K562 (cell line): ENCODE results near the gene DTNBP1. TPM values are rescaled to one million over a fixed set of nuclear protein-coding genes. Genes with fewer than 3 reads are reported as not detected.

ENCODE experiments used
- ARID2 ChIP-seq: fragments of 450-650 bp; IDR thresholded peaks from 2 replicates; pipeline ENCODE4 v1.6.1; 2017; ENCODE audit warnings: antibody characterized with exemption, mild to moderate bottlenecking
- ATF1 ChIP-seq, 2 experiments: fragments of 450-650 bp in 1 of 2; IDR thresholded peaks; 2 replicates each; pipeline ENCODE4 v1.6.1; 2016; ENCODE audit warnings: missing compliant biosample characterization in 1 of 2, missing genetic modification characterization in 1 of 2
- CTBP1 ChIP-seq: fragments of 450-650 bp; IDR thresholded peaks from 2 replicates; pipeline ENCODE4 v1.6.1; 2016; ENCODE audit warnings: borderline replicate concordance
- DDX20 ChIP-seq: fragments of 450-650 bp; IDR thresholded peaks from 2 replicates; pipeline ENCODE4 v1.6.1; 2016; ENCODE audit warnings: missing genetic modification characterization, low read depth, mild to moderate bottlenecking, missing compliant biosample characterization, moderate library complexity
- ESRRA ChIP-seq: fragments of 450-650 bp; IDR thresholded peaks from 2 replicates; pipeline ENCODE4 v1.6.1; 2014; ENCODE audit warnings: low read depth, mild to moderate bottlenecking, moderate library complexity, borderline replicate concordance
- ETV5 ChIP-seq: sonication (generic); formaldehyde crosslinking; IDR thresholded peaks from 2 replicates; pipeline ENCODE4 v1.4.0; 2020; ENCODE audit warnings: low read depth, mild to moderate bottlenecking, missing genetic modification reagents
- FOXM1 ChIP-seq, 2 experiments: fragments of 450-650 bp in 1 of 2; sonication (generic) in 1 of 2; formaldehyde crosslinking in 1 of 2; IDR thresholded peaks; 2 replicates each; pipeline versions ENCODE4 v1.6.1 to v1.9.0; 2017 to 2022; ENCODE audit warnings: low read depth in 2 of 2, mild to moderate bottlenecking in 2 of 2, missing genetic modification reagents in 1 of 2, moderate library complexity in 1 of 2
- GATA2 ChIP-seq: sonication (generic); formaldehyde crosslinking; IDR thresholded peaks from 2 replicates; pipeline ENCODE4 v1.4.0; 2020; ENCODE audit warnings: mild to moderate bottlenecking, missing genetic modification reagents
- JUND ChIP-seq, 2 experiments: IDR thresholded peaks; 2 replicates in 1 of 2; 3 replicates in 1 of 2; pipeline ENCODE4 v1.6.1; 2011; ENCODE audit warnings: borderline replicate concordance in 2 of 2, low read depth in 2 of 2, low read length in 2 of 2, improper control_type of control experiment in 1 of 2, missing biosample characterization in 1 of 2, missing genetic modification characterization in 1 of 2, missing genetic modification reagents in 1 of 2
- MAZ ChIP-seq, 2 experiments: fragments of 450-650 bp in 1 of 2; sonication (generic) in 1 of 2; formaldehyde crosslinking; IDR thresholded peaks in 1 of 2; conservative IDR thresholded peaks in 1 of 2; 2 replicates each; pipeline versions ENCODE4 v1.4.0 to v1.5.0; 2020; ENCODE audit warnings: mild to moderate bottlenecking in 1 of 2, missing genetic modification reagents in 1 of 2
- MEF2D ChIP-seq: conservative IDR thresholded peaks from 2 replicates; pipeline ENCODE4 v1.6.1; 2016; ENCODE audit warnings: low read depth, missing genetic modification characterization, missing compliant biosample characterization
- NFIC ChIP-seq: fragments of 450-650 bp; IDR thresholded peaks from 2 replicates; pipeline ENCODE4 v1.6.1; 2017; ENCODE audit warnings: mild to moderate bottlenecking, inconsistent platforms
- PHTF2 ChIP-seq: fragments of 250-450 bp; sonication (Bioruptor Pico); IDR thresholded peaks from 2 replicates; pipeline ENCODE4 v1.5.0; 2021; ENCODE audit warnings: mild to moderate bottlenecking
- SMARCA4 ChIP-seq: fragments of 450-650 bp; IDR thresholded peaks from 2 replicates; pipeline ENCODE4 v1.6.1; 2016
- SNRNP70 ChIP-seq: fragments of 200-400 bp; formaldehyde crosslinking; optimal IDR thresholded peaks from 2 replicates; pipeline ENCODE3; 2017; ENCODE audit warnings: low read depth, low read length
- TOE1 ChIP-seq, 2 experiments: fragments of 450-650 bp in 1 of 2; sonication (generic) in 1 of 2; formaldehyde crosslinking in 1 of 2; IDR thresholded peaks; 2 replicates each; pipeline versions ENCODE4 v1.7.1 to v1.8.0; 2016 to 2022; ENCODE audit warnings: borderline replicate concordance in 2 of 2, mild to moderate bottlenecking in 2 of 2, antibody characterized with exemption in 1 of 2, inconsistent platforms in 1 of 2, low read depth in 1 of 2, missing genetic modification reagents in 1 of 2, moderate library complexity in 1 of 2
- ZNF780A ChIP-seq: fragments of 250-450 bp; sonication (Bioruptor Pico); IDR thresholded peaks from 2 replicates; pipeline ENCODE4 v1.5.0; 2021; ENCODE audit warnings: mild to moderate bottlenecking
- polyA plus RNA-seq, 8 experiments: library from polyadenylated mRNA; depleted of rRNA in 4 of 8; stranded (reverse) in 5 of 8; unstranded in 3 of 8; fragments of >200 nt; fragmentation: Nextera tagmentation in 2 of 8; fragmentation: Illumina TruSeq in 1 of 8; extraction: Ambion mirVana in 2 of 8; extraction: Trizol in 1 of 8; gene quantifications; 2 replicates each; pipeline versions ENCODE4 v1.2.1 to v1.2.3, GENCODE V29; 2011 to 2014; ENCODE audit warnings: inconsistent platforms in 1 of 8, missing spikeins in 1 of 8
- total RNA-seq, 7 experiments: library from RNA; depleted of rRNA in 6 of 7; stranded (reverse); fragments of >200 nt in 6 of 7; fragmentation: Illumina TruSeq in 2 of 7; extraction: Trizol in 2 of 7; gene quantifications; 2 replicates each; pipeline versions ENCODE4 v1.2.1 to v1.2.3, GENCODE V29; 2011 to 2021; ENCODE audit warnings: low replicate concordance in 1 of 7
- TF ChIP-seq, protein P1 (sequence below), 2 experiments: fragments of 450-650 bp; IDR thresholded peaks; 2 replicates each; pipeline ENCODE4 v1.6.1; 2016
- TF ChIP-seq, protein P2 (sequence below): fragments of 450-650 bp; formaldehyde crosslinking; IDR thresholded peaks from 2 replicates; pipeline ENCODE4 v1.4.0; 2020; ENCODE audit warnings: mild to moderate bottlenecking, moderate library complexity
- TF ChIP-seq, protein P3 (sequence below): sonication (generic); formaldehyde crosslinking; IDR thresholded peaks from 2 replicates; pipeline ENCODE4 v1.8.0; 2022; ENCODE audit warnings: missing genetic modification reagents, mild to moderate bottlenecking, moderate library complexity, borderline replicate concordance
- TF ChIP-seq, protein P4 (sequence below): fragments of 200-800 bp; sonication (Bioruptor generic); IDR thresholded peaks from 2 replicates; pipeline ENCODE4 v1.6.1; 2017; ENCODE audit warnings: missing genetic modification characterization, missing compliant biosample characterization

The DTNBP1 gene
- total and polyA plus RNA-seq, 9 of the 15 experiments (the other 6 are each of a cell fraction or from before 2014, with no cell fraction given) = 16.7 to 54.5 (median 21.4) TPM

DNA sequence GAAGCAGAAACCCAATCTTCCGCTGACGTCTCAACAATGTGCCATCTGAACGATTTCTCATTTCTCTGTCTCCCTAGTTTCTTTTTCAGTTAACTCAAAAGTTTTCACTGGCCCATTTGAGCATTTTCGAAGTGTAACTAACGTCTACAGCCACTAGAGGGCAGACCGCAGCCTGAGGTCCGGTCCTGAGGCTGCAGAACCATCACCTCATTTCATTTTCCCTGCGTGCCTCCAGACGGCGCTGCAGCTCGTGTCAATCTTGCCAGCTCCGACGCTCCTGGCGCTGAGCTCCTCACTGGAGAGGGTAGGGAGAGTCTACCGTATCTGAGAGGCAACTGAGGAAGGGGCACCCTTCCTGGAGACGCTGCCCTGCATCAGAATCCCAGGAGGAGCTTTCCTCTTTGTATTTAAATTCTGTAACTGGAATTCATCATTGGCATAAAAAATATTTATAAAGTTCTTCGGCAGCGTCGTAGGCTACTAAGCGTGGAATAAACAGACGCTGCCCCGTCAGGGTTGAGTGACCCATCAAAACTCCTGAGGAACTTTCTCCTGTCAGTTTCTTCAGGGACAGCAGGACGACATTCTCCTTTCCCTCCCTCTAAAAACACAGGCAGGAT lies 28.5 kb upstream of the DTNBP1 start (continued):
- 0 out of 2 replicates have a peak, but pooled peaks have one; percentile 35 for TF ChIP-seq TOE1 (IDR thresholded peaks at IDR 0.05; ENCODE audit: borderline replicate concordance)
- no peak for TF ChIP-seq TOE1 (CRISPR knock-in tag; IDR thresholded peaks at IDR 0.05; ENCODE audit: borderline replicate concordance, low read depth)
- no peak for TF ChIP-seq PHTF2 (CRISPR knock-in tag)
- TF ChIP-seq SNRNP70 = no peak
- TF ChIP-seq, protein P1, sequence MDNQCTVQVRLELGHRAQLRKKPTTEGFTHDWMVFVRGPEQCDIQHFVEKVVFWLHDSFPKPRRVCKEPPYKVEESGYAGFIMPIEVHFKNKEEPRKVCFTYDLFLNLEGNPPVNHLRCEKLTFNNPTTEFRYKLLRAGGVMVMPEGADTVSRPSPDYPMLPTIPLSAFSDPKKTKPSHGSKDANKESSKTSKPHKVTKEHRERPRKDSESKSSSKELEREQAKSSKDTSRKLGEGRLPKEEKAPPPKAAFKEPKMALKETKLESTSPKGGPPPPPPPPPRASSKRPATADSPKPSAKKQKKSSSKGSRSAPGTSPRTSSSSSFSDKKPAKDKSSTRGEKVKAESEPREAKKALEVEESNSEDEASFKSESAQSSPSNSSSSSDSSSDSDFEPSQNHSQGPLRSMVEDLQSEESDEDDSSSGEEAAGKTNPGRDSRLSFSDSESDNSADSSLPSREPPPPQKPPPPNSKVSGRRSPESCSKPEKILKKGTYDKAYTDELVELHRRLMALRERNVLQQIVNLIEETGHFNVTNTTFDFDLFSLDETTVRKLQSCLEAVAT (IDR thresholded peaks at IDR 0.05) = 0 out of 4 replicates have a peak, but pooled peaks of 1 of the 2 experiments have one; percentile 59
- no peak for TF ChIP-seq SMARCA4
- TF ChIP-seq, protein P2, sequence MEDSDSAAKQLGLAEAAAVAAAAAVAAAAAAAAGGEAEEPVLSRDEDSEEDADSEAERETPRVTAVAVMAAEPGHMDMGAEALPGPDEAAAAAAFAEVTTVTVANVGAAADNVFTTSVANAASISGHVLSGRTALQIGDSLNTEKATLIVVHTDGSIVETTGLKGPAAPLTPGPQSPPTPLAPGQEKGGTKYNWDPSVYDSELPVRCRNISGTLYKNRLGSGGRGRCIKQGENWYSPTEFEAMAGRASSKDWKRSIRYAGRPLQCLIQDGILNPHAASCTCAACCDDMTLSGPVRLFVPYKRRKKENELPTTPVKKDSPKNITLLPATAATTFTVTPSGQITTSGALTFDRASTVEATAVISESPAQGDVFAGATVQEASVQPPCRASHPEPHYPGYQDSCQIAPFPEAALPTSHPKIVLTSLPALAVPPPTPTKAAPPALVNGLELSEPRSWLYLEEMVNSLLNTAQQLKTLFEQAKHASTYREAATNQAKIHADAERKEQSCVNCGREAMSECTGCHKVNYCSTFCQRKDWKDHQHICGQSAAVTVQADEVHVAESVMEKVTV (CRISPR knock-in tag) = peak; percentile 100
- TF ChIP-seq, protein P3, sequence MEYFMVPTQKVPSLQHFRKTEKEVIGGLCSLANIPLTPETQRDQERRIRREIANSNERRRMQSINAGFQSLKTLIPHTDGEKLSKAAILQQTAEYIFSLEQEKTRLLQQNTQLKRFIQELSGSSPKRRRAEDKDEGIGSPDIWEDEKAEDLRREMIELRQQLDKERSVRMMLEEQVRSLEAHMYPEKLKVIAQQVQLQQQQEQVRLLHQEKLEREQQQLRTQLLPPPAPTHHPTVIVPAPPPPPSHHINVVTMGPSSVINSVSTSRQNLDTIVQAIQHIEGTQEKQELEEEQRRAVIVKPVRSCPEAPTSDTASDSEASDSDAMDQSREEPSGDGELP (CRISPR knock-in tag) = peak; percentile 75; the same call in 1 of the 2 replicates
- peak; percentile 35 for TF ChIP-seq FOXM1 (IDR thresholded peaks at IDR 0.05; ENCODE audit: low read depth)
- TF ChIP-seq FOXM1 (CRISPR knock-in tag; IDR thresholded peaks at IDR 0.05; ENCODE audit: low read depth) = no peak
- 0 out of 2 replicates have a peak, but pooled peaks have one; percentile 8 for TF ChIP-seq GATA2
- TF ChIP-seq, protein P4, sequence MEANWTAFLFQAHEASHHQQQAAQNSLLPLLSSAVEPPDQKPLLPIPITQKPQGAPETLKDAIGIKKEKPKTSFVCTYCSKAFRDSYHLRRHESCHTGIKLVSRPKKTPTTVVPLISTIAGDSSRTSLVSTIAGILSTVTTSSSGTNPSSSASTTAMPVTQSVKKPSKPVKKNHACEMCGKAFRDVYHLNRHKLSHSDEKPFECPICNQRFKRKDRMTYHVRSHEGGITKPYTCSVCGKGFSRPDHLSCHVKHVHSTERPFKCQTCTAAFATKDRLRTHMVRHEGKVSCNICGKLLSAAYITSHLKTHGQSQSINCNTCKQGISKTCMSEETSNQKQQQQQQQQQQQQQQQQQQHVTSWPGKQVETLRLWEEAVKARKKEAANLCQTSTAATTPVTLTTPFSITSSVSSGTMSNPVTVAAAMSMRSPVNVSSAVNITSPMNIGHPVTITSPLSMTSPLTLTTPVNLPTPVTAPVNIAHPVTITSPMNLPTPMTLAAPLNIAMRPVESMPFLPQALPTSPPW = peak; percentile 60; the same call in 1 of the 2 replicates
- peak; percentile 81 for TF ChIP-seq JUND (IDR thresholded peaks at IDR 0.05; ENCODE audit: borderline replicate concordance, low read depth, low read length)
- peak; percentile 73; the same call in 1 of the 3 replicates for TF ChIP-seq JUND (tag; IDR thresholded peaks at IDR 0.05; ENCODE audit: borderline replicate concordance, low read depth, low read length)
- TF ChIP-seq ATF1 (CRISPR knock-in tag; IDR thresholded peaks at IDR 0.05) = no peak
- TF ChIP-seq ATF1 (tag; IDR thresholded peaks at IDR 0.05) = peak; percentile 50; the same call in 1 of the 2 replicates
- no peak for TF ChIP-seq DDX20 (tag)
- TF ChIP-seq ARID2 = peak; percentile 100
- peak; percentile 59 to 91; a peak in 2 of 4 replicates for TF ChIP-seq MAZ (CRISPR knock-in tag; conservative IDR thresholded peaks at IDR 0.05 in 1 of 2, IDR thresholded peaks at IDR 0.05 in 1 of 2)
- no peak for TF ChIP-seq MEF2D (tag)
- TF ChIP-seq CTBP1 = peak; percentile 92
- TF ChIP-seq ZNF780A (CRISPR knock-in tag) = no peak
- TF ChIP-seq ETV5 (CRISPR knock-in tag) = 0 out of 2 replicates have a peak, but pooled peaks have one; percentile 70
- TF ChIP-seq NFIC = peak; percentile 46
- TF ChIP-seq ESRRA = peak; percentile 56; the same call in 1 of the 2 replicates
